ENCODE results near the gene RPS18.
"Not testable (repeated sequence)": the region's sequence is repeated elsewhere in the genome, so short reads cannot be mapped to it uniquely, and the experiment has no call there.

The RPS18 gene
- 203 to 482 (median 361) reads per million in 17 experiments for total RNA-seq

- peak; percentile 96 to 99 (median 98) for DNase-seq
Measured at GRCh38 chr6:33271468-33272274, at the start of gene RPS18, which contains the start of gene VPS52. TSS of gene RPS18 (plus strand) at chr6:33272075. CDS start at chr6:33272120, 45 bp downstream. TSS of gene VPS52 (minus strand) at chr6:33271876. CDS start at chr6:33271675, 201 bp downstream.

- not testable (repeated sequence) for DNase-seq
Measured at GRCh38 chr6:33226503-33227120, 45.3 kb upstream of the RPS18 start.

GRCh38 chr6:33235221-33235634, 36.6 kb upstream of the RPS18 start:
- no peak for DNase-seq

GRCh38 chr6:33236328-33236727, 35.5 kb upstream of the RPS18 start:
- DNase-seq: no peak

- no peak for DNase-seq
Measured at GRCh38 chr6:33236852-33237251, 35.0 kb upstream of the RPS18 start.

GRCh38 chr6:33237741-33238140, 34.1 kb upstream of the RPS18 start:
- DNase-seq: peak in 2 of 4 experiments; percentile 9 to 26

GRCh38 chr6:33241968-33242367, 29.9 kb upstream of the RPS18 start:
- no peak for DNase-seq

- DNase-seq: peak in 3 of 4 experiments; percentile 4 to 17 (median 8)
Measured at GRCh38 chr6:33243476-33243875, 28.4 kb upstream of the RPS18 start.

GRCh38 chr6:33247977-33248642, 23.8 kb upstream of the RPS18 start:
- peak; percentile 88 to 94 (median 94) for DNase-seq

- DNase-seq: peak in 3 of 4 experiments; percentile 64 to 68 (median 66)
Measured at GRCh38 chr6:33248643-33248931, 23.3 kb upstream of the RPS18 start.

GRCh38 chr6:33248932-33249731, 22.7 kb upstream of the RPS18 start:
- DNase-seq: peak; percentile 98 to 100 (median 99)

GRCh38 chr6:33249732-33250630, 21.9 kb upstream of the RPS18 start:
- DNase-seq: peak in 3 of 4 experiments; percentile 18 to 47 (median 33)

- no peak for DNase-seq
Measured at GRCh38 chr6:33250731-33251130, 21.1 kb upstream of the RPS18 start.

GRCh38 chr6:33251395-33252012, 20.4 kb upstream of the RPS18 start:
- peak in 3 of 4 experiments; percentile 18 to 21 (median 20) for DNase-seq

GRCh38 chr6:33252759-33253158, 19.1 kb upstream of the RPS18 start:
- DNase-seq: peak in 3 of 4 experiments; percentile 24 to 55 (median 49)

- no peak for DNase-seq
Measured at GRCh38 chr6:33254591-33254990, 17.3 kb upstream of the RPS18 start.

GRCh38 chr6:33259032-33259431, 12.8 kb upstream of the RPS18 start:
- DNase-seq: no peak

GRCh38 chr6:33262490-33262889, 9.4 kb upstream of the RPS18 start:
- DNase-seq: not testable (repeated sequence)

- no peak for DNase-seq
Measured at GRCh38 chr6:33264015-33264414, 7.9 kb upstream of the RPS18 start.

GRCh38 chr6:33271117-33271467, 783 bp upstream of the RPS18 start:
- DNase-seq: peak in 3 of 4 experiments; percentile 13 to 34 (median 13)

Measured in suppressor macrophage (primary cell).